A673 (cell line): ENCODE data around the gene HDAC8.

Source experiments
- EZH2 ChIP-seq: fragments of 200-600 bp; sonication (generic); IDR thresholded peaks from 2 replicates; pipeline ENCODE4 v1.6.1; 2017; ENCODE audit warnings: borderline replicate concordance, low read depth, mild to moderate bottlenecking, mixed read lengths, antibody characterized with exemption, low read length; ENCODE audit not compliant: poor library complexity, severe bottlenecking
- TF ChIP-seq, protein P1 (sequence below): fragments of 300-800, 200-600 bp; sonication (generic); conservative IDR thresholded peaks from 2 replicates; pipeline ENCODE4 v1.5.1; 2017; ENCODE audit warnings: low read depth, mild to moderate bottlenecking, antibody characterized with exemption, low read length, moderate library complexity, mixed read lengths

GRCh38 chrX:72487661-72488060 lies 85.0 kb downstream of the HDAC8 start:
- TF ChIP-seq, protein P1, sequence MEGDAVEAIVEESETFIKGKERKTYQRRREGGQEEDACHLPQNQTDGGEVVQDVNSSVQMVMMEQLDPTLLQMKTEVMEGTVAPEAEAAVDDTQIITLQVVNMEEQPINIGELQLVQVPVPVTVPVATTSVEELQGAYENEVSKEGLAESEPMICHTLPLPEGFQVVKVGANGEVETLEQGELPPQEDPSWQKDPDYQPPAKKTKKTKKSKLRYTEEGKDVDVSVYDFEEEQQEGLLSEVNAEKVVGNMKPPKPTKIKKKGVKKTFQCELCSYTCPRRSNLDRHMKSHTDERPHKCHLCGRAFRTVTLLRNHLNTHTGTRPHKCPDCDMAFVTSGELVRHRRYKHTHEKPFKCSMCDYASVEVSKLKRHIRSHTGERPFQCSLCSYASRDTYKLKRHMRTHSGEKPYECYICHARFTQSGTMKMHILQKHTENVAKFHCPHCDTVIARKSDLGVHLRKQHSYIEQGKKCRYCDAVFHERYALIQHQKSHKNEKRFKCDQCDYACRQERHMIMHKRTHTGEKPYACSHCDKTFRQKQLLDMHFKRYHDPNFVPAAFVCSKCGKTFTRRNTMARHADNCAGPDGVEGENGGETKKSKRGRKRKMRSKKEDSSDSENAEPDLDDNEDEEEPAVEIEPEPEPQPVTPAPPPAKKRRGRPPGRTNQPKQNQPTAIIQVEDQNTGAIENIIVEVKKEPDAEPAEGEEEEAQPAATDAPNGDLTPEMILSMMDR: no peak
- no peak for TF ChIP-seq EZH2
